ENCODE measurements around the gene ACER2.

- TF ChIP-seq CTCF (IDR thresholded peaks at IDR 0.05; ENCODE audit: low read length) (no peak), EZH2 (IDR thresholded peaks at IDR 0.05; ENCODE audit: borderline replicate concordance, low read length) (no peak)
Measured at GRCh38 chr9:19480345-19480744, 71.5 kb downstream of the ACER2 start.
